Immature natural killer cell (primary cell): ENCODE measurements around the gene GPS1. TPM values are rescaled to one million over a fixed set of nuclear protein-coding genes. Genes with fewer than 3 reads are reported as not detected.

ENCODE experiments used
- DNase-seq, 3 donors: peaks; one replicate each; pipeline ENCODE4 v3.0.0; 2022; ENCODE audit warnings: mixed read lengths in 1 of 3
- H3K27ac Mint-ChIP-seq, 6 donors: one replicate each; pipeline ENCODE4 v1.8.0; 2020; ENCODE audit warnings: mixed read lengths in 6 of 6, mild to moderate bottlenecking in 5 of 6, inconsistent platforms in 4 of 6, moderate library complexity in 3 of 6
- H3K27me3 Mint-ChIP-seq, 3 donors: one replicate each; pipeline ENCODE4 v1.8.0; 2020 to 2021; ENCODE audit warnings: low read depth in 3 of 3, mild to moderate bottlenecking in 3 of 3, mixed read lengths in 3 of 3, moderate library complexity in 3 of 3, inconsistent platforms in 1 of 3
- H3K36me3 Mint-ChIP-seq, 3 donors: one replicate each; pipeline ENCODE4 v1.8.0; 2020; ENCODE audit warnings: mixed read lengths in 3 of 3, inconsistent platforms in 2 of 3, mild to moderate bottlenecking in 2 of 3
- H3K4me1 Mint-ChIP-seq, 2 donors: one replicate each; pipeline ENCODE4 v1.8.0; 2020; ENCODE audit warnings: inconsistent platforms in 2 of 2, mild to moderate bottlenecking in 2 of 2, mixed read lengths in 2 of 2, moderate library complexity in 1 of 2
- H3K4me3 Mint-ChIP-seq, 5 donors: one replicate each; pipeline ENCODE4 v1.8.0; 2020; ENCODE audit warnings: mild to moderate bottlenecking in 5 of 5, mixed read lengths in 5 of 5, inconsistent platforms in 3 of 5, moderate library complexity in 3 of 5
- H3K9me3 Mint-ChIP-seq, 6 donors: one replicate each; pipeline ENCODE4 v1.8.0; 2020; ENCODE audit warnings: mild to moderate bottlenecking in 6 of 6, mixed read lengths in 6 of 6, inconsistent platforms in 4 of 6, moderate library complexity in 3 of 6
- polyA plus RNA-seq, 3 donors: library from polyadenylated mRNA; unstranded; fragments of 300-500 nt; fragmentation: Illumina TruSeq; gene quantifications; one replicate each; pipeline ENCODE4 v1.2.3, GENCODE V29; 2021

The GPS1 gene
- polyA plus RNA-seq, result 100 to 1,000 TPM; 174 to 212 (median 183) TPM

- Mint-ChIP-seq H3K36me3 (no peaks in the 10 kb centered on the region), H3K4me3 (peak within 1 kb of the TSS; percentile 79 to 87 (median 80)), H3K27ac (peak within 1 kb of the TSS in 4 of 6 donors; percentile 14 to 84 (median 74)), H3K9me3 (no peaks in the 10 kb centered on the region), H3K4me1 (peaks cover 7 to 25% of the 10 kb centered on the region in 2 donors), H3K27me3 (peaks cover 0 to 2% (median 0%) of the 10 kb centered on the region in 3 donors)
- DNase-seq, result peak; percentile 69 to 73 (median 73)
Observed at GRCh38 chr17:82051776-82052637, at the start of gene GPS1, which contains the start of gene RFNG. GPS1 (plus strand) TSS chr17:82051898; CDS start chr17:82051932, 34 bp downstream. RFNG (minus strand) TSS chr17:82051811; CDS start chr17:82051766, 45 bp downstream.

GRCh38 chr17:82003411-82004381, 48.0 kb upstream of the GPS1 start:
- DNase-seq, result no peak
- H3K27me3 Mint-ChIP-seq, result peaks cover 0 to 3% (median 0%) of the 10 kb centered on the region in 3 donors
- no peaks in the 10 kb centered on the region for H3K4me1 Mint-ChIP-seq
- H3K9me3 Mint-ChIP-seq, result no peaks in the 10 kb centered on the region
- H3K27ac Mint-ChIP-seq, result no peak overlapping the region
- H3K36me3 Mint-ChIP-seq, result no peaks in the 10 kb centered on the region
- H3K4me3 Mint-ChIP-seq, result no peak overlapping the region

- peaks cover 0 to 3% (median 0%) of the 10 kb centered on the region in 3 donors for H3K27me3 Mint-ChIP-seq
- H3K4me1 Mint-ChIP-seq, result no peaks in the 10 kb centered on the region
- no peak overlapping the region for H3K27ac Mint-ChIP-seq
- no peak overlapping the region for H3K4me3 Mint-ChIP-seq
- DNase-seq, result no peak
- H3K9me3 Mint-ChIP-seq, result no peaks in the 10 kb centered on the region
- H3K36me3 Mint-ChIP-seq, result no peaks in the 10 kb centered on the region
Observed at GRCh38 chr17:82004517-82005455, 46.9 kb upstream of the GPS1 start.

- Mint-ChIP-seq H3K36me3 (no peaks in the 10 kb centered on the region), H3K27ac (peak overlapping the region in 1 of 6 donors; percentile 71), H3K4me3 (no peak overlapping the region), H3K4me1 (no peaks in the 10 kb centered on the region), H3K27me3 (peaks cover 0 to 3% (median 0%) of the 10 kb centered on the region in 3 donors), H3K9me3 (no peaks in the 10 kb centered on the region)
- no peak for DNase-seq
Observed at GRCh38 chr17:82005701-82006348, 45.9 kb upstream of the GPS1 start.

- H3K4me3 Mint-ChIP-seq, result no peak overlapping the region
- H3K9me3 Mint-ChIP-seq, result no peaks in the 10 kb centered on the region
- H3K4me1 Mint-ChIP-seq, result no peaks in the 10 kb centered on the region
- no peak for DNase-seq
- H3K27ac Mint-ChIP-seq, result no peak overlapping the region
- no peaks in the 10 kb centered on the region for H3K36me3 Mint-ChIP-seq
- peaks cover 0 to 3% (median 0%) of the 10 kb centered on the region in 3 donors for H3K27me3 Mint-ChIP-seq
Observed at GRCh38 chr17:82006468-82007227, 45.0 kb upstream of the GPS1 start.

GRCh38 chr17:82007228-82007494, 44.5 kb upstream of the GPS1 start:
- no peak for DNase-seq
- Mint-ChIP-seq H3K4me1 (no peaks in the 10 kb centered on the region), H3K27me3 (peaks cover 0 to 3% (median 0%) of the 10 kb centered on the region in 3 donors), H3K27ac (no peak overlapping the region), H3K9me3 (no peaks in the 10 kb centered on the region), H3K36me3 (no peaks in the 10 kb centered on the region), H3K4me3 (no peak overlapping the region)

GRCh38 chr17:82007495-82008257, 44.0 kb upstream of the GPS1 start:
- no peaks in the 10 kb centered on the region for H3K36me3 Mint-ChIP-seq
- no peaks in the 10 kb centered on the region for H3K9me3 Mint-ChIP-seq
- no peak for DNase-seq
- peaks cover 0 to 3% (median 0%) of the 10 kb centered on the region in 3 donors for H3K27me3 Mint-ChIP-seq
- no peak overlapping the region for H3K27ac Mint-ChIP-seq
- H3K4me1 Mint-ChIP-seq, result no peaks in the 10 kb centered on the region
- H3K4me3 Mint-ChIP-seq, result no peak overlapping the region

GRCh38 chr17:82008258-82008940, 43.3 kb upstream of the GPS1 start:
- DNase-seq, result no peak
- H3K4me1 Mint-ChIP-seq, result no peaks in the 10 kb centered on the region
- H3K4me3 Mint-ChIP-seq, result no peak overlapping the region
- H3K9me3 Mint-ChIP-seq, result no peaks in the 10 kb centered on the region
- H3K27ac Mint-ChIP-seq, result no peak overlapping the region
- no peaks in the 10 kb centered on the region for H3K36me3 Mint-ChIP-seq
- peaks cover 0 to 5% (median 0%) of the 10 kb centered on the region in 3 donors for H3K27me3 Mint-ChIP-seq

GRCh38 chr17:82008941-82009405, 42.7 kb upstream of the GPS1 start:
- no peaks in the 10 kb centered on the region for H3K4me1 Mint-ChIP-seq
- no peak for DNase-seq
- H3K4me3 Mint-ChIP-seq, result no peak overlapping the region
- H3K27me3 Mint-ChIP-seq, result peaks cover 0 to 5% (median 0%) of the 10 kb centered on the region in 3 donors
- H3K27ac Mint-ChIP-seq, result no peak overlapping the region
- H3K9me3 Mint-ChIP-seq, result no peaks in the 10 kb centered on the region
- H3K36me3 Mint-ChIP-seq, result no peaks in the 10 kb centered on the region

- Mint-ChIP-seq H3K36me3 (no peaks in the 10 kb centered on the region), H3K4me3 (no peak overlapping the region), H3K4me1 (no peaks in the 10 kb centered on the region), H3K27ac (no peak overlapping the region), H3K9me3 (no peaks in the 10 kb centered on the region), H3K27me3 (peaks cover 0 to 5% (median 0%) of the 10 kb centered on the region in 3 donors)
- DNase-seq, result no peak
Observed at GRCh38 chr17:82009413-82009812, 42.3 kb upstream of the GPS1 start.
